Chondrocyte (in vitro differentiated cells): ENCODE results near the gene ADAMTS15. TPM values are rescaled to one million over a fixed set of nuclear protein-coding genes. Genes with fewer than 3 reads are reported as not detected.

Experiments used
- DNase-seq: peaks from one replicate; pipeline ENCODE4 v3.0.0; 2021; ENCODE audit warnings: mixed read lengths, low spot score
- H3K27ac Mint-ChIP-seq: one replicate; pipeline ENCODE4 v1.8.0; 2021; ENCODE audit warnings: mild to moderate bottlenecking, moderate library complexity, mixed read lengths; ENCODE audit not compliant: unreplicated experiment
- H3K27me3 Mint-ChIP-seq: 2 replicates; pipeline ENCODE4 v1.8.0; 2021; ENCODE audit warnings: low read depth, mixed read lengths
- H3K36me3 Mint-ChIP-seq: 2 replicates; pipeline ENCODE4 v1.8.0; 2021; ENCODE audit warnings: low read depth, mixed read lengths
- H3K4me1 Mint-ChIP-seq: 2 replicates; pipeline ENCODE4 v1.8.0; 2021; ENCODE audit warnings: low read depth, mild to moderate bottlenecking, mixed read lengths
- H3K4me3 Mint-ChIP-seq: one replicate; pipeline ENCODE4 v1.8.0; 2021; ENCODE audit warnings: mild to moderate bottlenecking, moderate library complexity, mixed read lengths; ENCODE audit not compliant: unreplicated experiment
- H3K9me3 Mint-ChIP-seq: 2 replicates; pipeline ENCODE4 v1.8.0; 2021; ENCODE audit warnings: low read depth, mixed read lengths
- total RNA-seq: library from RNA; stranded (reverse); gene quantifications from 3 replicates; pipeline ENCODE4 v1.2.1, GENCODE V29; 2021
- TF ChIP-seq, protein P1 (sequence below): fragments of 200-600 bp; sonication (generic); IDR thresholded peaks from 2 replicates; pipeline ENCODE4 v1.5.0; 2021; ENCODE audit warnings: antibody characterized with exemption, mild to moderate bottlenecking, moderate library complexity

Gene ADAMTS15
- total RNA-seq, 1 donor from 2014 or later = 140 TPM

DNA sequence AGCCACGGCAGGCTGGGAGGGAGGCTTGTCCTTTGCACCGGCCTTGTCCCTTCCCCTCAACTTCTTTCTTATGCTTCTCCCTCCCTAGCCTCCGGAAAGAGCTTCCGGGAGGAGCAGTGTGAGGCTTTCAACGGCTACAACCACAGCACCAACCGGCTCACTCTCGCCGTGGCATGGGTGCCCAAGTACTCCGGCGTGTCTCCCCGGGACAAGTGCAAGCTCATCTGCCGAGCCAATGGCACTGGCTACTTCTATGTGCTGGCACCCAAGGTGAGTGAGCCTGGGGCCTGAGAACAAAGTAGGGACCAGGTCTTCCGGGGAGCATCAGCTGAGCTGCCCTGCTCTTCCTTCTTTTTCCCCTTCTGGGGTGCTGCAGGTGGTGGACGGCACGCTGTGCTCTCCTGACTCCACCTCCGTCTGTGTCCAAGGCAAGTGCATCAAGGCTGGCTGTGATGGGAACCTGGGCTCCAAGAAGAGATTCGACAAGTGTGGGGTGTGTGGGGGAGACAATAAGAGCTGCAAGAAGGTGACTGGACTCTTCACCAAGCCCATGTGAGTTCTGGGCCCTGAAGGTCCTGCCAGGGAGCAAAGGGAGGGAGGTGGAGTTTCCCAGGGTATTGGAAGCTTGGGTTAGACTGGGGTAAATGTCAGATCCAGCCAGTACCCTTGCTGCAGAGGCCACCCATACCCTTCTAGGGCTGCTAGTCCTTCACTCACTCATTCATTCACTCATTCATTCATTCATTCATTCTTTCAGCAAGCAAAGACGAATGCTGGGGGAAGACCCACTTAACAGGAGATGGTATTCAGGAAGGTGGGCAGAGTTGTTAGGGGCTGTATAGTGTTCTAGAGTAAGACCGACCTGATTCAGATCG, 22.6 kb downstream of the ADAMTS15 start:
- no peak overlapping the region for H3K4me3 Mint-ChIP-seq
- DNase-seq = no peak

DNA sequence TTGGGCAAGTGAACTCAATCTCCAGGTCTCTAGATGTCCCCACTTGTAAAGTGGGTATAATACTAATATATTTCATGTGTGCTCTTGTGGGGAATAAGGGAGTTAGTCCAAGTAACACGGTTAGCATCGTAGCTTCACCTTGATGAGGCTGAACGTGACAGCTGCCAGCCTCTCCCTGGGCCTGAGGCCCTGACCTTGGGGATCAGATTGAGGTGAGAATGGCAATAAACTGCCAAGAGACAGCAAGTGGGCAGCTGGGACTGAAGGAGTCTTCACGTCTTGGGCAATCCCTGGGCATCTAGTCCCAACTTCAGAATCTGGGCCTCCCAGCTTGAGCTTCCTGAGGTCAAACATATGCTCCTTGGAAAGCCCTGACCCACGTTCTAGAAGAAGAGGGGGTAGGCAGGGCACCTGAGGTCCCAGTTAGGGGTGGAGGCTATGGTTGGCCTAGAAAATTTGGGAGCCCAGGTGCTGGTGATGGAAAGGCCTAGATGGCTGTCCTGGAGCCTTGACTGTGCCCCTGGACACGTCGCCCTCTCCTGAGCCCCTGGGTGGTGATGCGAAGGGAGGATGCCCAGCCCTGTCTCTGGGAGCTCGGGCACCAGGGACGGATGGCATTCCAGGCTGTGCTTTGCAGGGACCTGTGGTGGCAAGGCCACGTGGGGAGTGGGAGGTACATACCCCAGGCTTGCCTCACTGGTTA, 23.4 kb downstream of the ADAMTS15 start:
- Mint-ChIP-seq H3K27ac (no peak overlapping the region), H3K4me3 (no peak overlapping the region), H3K36me3 (peaks cover 35% of the 10 kb centered on the region), H3K4me1 (peaks cover 14% of the 10 kb centered on the region), H3K9me3 (no peaks in the 10 kb centered on the region), H3K27me3 (no peaks in the 10 kb centered on the region)
- TF ChIP-seq, protein P1, sequence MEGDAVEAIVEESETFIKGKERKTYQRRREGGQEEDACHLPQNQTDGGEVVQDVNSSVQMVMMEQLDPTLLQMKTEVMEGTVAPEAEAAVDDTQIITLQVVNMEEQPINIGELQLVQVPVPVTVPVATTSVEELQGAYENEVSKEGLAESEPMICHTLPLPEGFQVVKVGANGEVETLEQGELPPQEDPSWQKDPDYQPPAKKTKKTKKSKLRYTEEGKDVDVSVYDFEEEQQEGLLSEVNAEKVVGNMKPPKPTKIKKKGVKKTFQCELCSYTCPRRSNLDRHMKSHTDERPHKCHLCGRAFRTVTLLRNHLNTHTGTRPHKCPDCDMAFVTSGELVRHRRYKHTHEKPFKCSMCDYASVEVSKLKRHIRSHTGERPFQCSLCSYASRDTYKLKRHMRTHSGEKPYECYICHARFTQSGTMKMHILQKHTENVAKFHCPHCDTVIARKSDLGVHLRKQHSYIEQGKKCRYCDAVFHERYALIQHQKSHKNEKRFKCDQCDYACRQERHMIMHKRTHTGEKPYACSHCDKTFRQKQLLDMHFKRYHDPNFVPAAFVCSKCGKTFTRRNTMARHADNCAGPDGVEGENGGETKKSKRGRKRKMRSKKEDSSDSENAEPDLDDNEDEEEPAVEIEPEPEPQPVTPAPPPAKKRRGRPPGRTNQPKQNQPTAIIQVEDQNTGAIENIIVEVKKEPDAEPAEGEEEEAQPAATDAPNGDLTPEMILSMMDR = no peak
- DNase-seq = no peak

More for the DNA sequence above, 22.6 kb downstream of the ADAMTS15 start:
- Mint-ChIP-seq H3K36me3 (peaks cover 30% of the 10 kb centered on the region), H3K4me1 (peaks cover 14% of the 10 kb centered on the region), H3K9me3 (no peaks in the 10 kb centered on the region), H3K27me3 (no peaks in the 10 kb centered on the region), H3K27ac (no peak overlapping the region)
- TF ChIP-seq, protein P1 = no peak

DNA sequence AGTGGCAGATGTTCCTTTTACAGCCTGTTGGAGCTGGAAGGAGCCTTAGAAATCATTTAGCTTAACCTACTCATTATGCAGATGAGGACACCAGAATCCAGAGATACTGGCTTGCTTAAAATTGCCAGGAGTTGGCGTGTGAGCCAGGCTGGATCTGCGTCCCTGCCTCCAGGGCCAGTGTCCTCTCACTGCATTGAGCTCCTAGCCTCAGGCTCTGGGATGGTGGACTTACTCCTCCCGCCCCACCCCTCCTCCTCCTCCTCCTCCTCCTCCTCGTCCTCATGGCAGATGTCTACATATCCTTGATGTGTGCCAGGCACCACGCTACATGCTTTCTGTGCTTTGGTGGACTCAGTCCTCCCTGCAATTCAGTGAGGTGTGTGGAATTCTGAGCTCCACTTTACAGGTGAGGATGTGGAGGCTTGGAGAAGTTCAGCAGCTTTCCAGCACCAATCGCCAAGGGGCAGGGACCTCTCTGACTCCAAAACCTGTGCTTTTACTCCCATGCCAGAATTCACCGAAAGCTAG, 24.1 kb downstream of the ADAMTS15 start:
- no peak for DNase-seq
- peak overlapping the region; percentile 41 for H3K27ac Mint-ChIP-seq
- peaks cover 35% of the 10 kb centered on the region for H3K36me3 Mint-ChIP-seq
- peaks cover 14% of the 10 kb centered on the region for H3K4me1 Mint-ChIP-seq
- no peak overlapping the region for H3K4me3 Mint-ChIP-seq
- H3K9me3 Mint-ChIP-seq = no peaks in the 10 kb centered on the region
- no peaks in the 10 kb centered on the region for H3K27me3 Mint-ChIP-seq
- TF ChIP-seq, protein P1 = no peak

DNA sequence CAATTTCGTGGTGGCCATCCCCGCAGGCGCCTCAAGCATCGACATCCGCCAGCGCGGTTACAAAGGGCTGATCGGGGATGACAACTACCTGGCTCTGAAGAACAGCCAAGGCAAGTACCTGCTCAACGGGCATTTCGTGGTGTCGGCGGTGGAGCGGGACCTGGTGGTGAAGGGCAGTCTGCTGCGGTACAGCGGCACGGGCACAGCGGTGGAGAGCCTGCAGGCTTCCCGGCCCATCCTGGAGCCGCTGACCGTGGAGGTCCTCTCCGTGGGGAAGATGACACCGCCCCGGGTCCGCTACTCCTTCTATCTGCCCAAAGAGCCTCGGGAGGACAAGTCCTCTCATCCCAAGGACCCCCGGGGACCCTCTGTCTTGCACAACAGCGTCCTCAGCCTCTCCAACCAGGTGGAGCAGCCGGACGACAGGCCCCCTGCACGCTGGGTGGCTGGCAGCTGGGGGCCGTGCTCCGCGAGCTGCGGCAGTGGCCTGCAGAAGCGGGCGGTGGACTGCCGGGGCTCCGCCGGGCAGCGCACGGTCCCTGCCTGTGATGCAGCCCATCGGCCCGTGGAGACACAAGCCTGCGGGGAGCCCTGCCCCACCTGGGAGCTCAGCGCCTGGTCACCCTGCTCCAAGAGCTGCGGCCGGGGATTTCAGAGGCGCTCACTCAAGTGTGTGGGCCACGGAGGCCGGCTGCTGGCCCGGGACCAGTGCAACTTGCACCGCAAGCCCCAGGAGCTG, 24.8 kb downstream of the ADAMTS15 start:
- TF ChIP-seq, protein P1 = no peak
- no peak for DNase-seq
- no peaks in the 10 kb centered on the region for H3K27me3 Mint-ChIP-seq
- no peak overlapping the region for H3K27ac Mint-ChIP-seq
- H3K9me3 Mint-ChIP-seq = no peaks in the 10 kb centered on the region
- peaks cover 29% of the 10 kb centered on the region for H3K36me3 Mint-ChIP-seq
- H3K4me3 Mint-ChIP-seq = no peak overlapping the region
- H3K4me1 Mint-ChIP-seq = peaks cover 14% of the 10 kb centered on the region
